Mesothelial cell of epicardium (in vitro differentiated cells): Measurements from ENCODE around the gene TCL1B. TPM values are rescaled to one million over a fixed set of nuclear protein-coding genes. Genes with fewer than 3 reads are reported as not detected.
"Not testable (repeated sequence)": the region's sequence is repeated elsewhere in the genome, so short reads cannot be mapped to it uniquely, and the experiment has no call there.

ENCODE experiments used
- DNase-seq, 2 experiments: peaks; one replicate each; pipeline ENCODE4 v3.0.0; 2021; ENCODE audit warnings: low spot score in 2 of 2; ENCODE audit not compliant: unreplicated experiment in 2 of 2
- H3K27ac Mint-ChIP-seq: 2 replicates; pipeline ENCODE4 v1.8.0; 2021; ENCODE audit warnings: mixed read lengths
- H3K27me3 Mint-ChIP-seq: 2 replicates; pipeline ENCODE4 v1.8.0; 2021; ENCODE audit warnings: low read depth, mixed read lengths
- H3K36me3 Mint-ChIP-seq: 2 replicates; pipeline ENCODE4 v1.8.0; 2021; ENCODE audit warnings: mixed read lengths
- H3K4me1 Mint-ChIP-seq: 2 replicates; pipeline ENCODE4 v1.8.0; 2021; ENCODE audit warnings: mixed read lengths
- H3K4me3 Mint-ChIP-seq: 2 replicates; pipeline ENCODE4 v1.8.0; 2021; ENCODE audit warnings: mild to moderate bottlenecking, moderate library complexity, mixed read lengths
- H3K9me3 Mint-ChIP-seq: 2 replicates; pipeline ENCODE4 v1.8.0; 2021; ENCODE audit warnings: mixed read lengths
- total RNA-seq: library from RNA; stranded (reverse); gene quantifications from 3 replicates; pipeline ENCODE4 v1.2.1, GENCODE V29; 2021
- TF ChIP-seq, protein P1 (sequence below): fragments of 200-600 bp; sonication (generic); IDR thresholded peaks from one replicate; pipeline ENCODE4 v1.5.0; 2021; ENCODE audit warnings: antibody characterized with exemption; ENCODE audit not compliant: unreplicated experiment

The TCL1B gene
- total RNA-seq, 1 donor from 2014 or later: not detected

DNA sequence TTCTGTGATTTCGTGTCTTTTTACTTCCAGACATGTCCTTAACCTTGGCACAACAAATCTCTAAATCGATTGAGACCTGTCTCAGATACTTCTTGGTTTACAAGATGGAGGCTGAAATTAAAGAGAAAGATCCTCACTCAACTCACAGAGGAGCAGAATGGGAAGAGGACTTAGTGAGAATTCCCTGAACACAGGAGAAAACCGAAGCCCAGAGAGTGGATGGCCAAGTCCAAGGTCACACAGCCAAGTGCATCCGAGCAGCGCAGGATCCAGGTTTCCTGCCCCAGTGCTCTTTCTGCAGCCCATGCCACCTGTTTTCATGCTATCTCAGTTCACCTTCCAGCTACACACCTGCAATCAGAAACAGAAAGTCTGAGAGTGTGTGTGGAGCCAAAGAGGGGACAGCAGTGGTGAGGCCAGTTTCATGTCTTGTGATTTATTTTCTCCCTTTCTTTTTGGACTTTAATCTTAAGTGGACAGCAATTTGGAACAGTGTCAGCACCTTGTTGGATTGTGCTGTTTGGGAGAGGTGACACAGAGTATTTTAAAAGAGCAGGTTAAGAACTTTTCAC lies 22.9 kb upstream of the TCL1B start:
- H3K4me3 Mint-ChIP-seq: no peak overlapping the region
- peaks cover 35% of the 10 kb centered on the region for H3K27me3 Mint-ChIP-seq
- TF ChIP-seq, protein P1, sequence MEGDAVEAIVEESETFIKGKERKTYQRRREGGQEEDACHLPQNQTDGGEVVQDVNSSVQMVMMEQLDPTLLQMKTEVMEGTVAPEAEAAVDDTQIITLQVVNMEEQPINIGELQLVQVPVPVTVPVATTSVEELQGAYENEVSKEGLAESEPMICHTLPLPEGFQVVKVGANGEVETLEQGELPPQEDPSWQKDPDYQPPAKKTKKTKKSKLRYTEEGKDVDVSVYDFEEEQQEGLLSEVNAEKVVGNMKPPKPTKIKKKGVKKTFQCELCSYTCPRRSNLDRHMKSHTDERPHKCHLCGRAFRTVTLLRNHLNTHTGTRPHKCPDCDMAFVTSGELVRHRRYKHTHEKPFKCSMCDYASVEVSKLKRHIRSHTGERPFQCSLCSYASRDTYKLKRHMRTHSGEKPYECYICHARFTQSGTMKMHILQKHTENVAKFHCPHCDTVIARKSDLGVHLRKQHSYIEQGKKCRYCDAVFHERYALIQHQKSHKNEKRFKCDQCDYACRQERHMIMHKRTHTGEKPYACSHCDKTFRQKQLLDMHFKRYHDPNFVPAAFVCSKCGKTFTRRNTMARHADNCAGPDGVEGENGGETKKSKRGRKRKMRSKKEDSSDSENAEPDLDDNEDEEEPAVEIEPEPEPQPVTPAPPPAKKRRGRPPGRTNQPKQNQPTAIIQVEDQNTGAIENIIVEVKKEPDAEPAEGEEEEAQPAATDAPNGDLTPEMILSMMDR: no peak
- no peaks in the 10 kb centered on the region for H3K36me3 Mint-ChIP-seq
- H3K4me1 Mint-ChIP-seq: peaks cover 18% of the 10 kb centered on the region
- H3K27ac Mint-ChIP-seq: no peak overlapping the region
- H3K9me3 Mint-ChIP-seq: no peaks in the 10 kb centered on the region
- no peak for DNase-seq

- DNase-seq: no peak
- Mint-ChIP-seq H3K9me3 (no peaks in the 10 kb centered on the region), H3K4me3 (no peak overlapping the region), H3K27ac (no peak overlapping the region), H3K27me3 (peaks cover 28% of the 10 kb centered on the region), H3K36me3 (no peaks in the 10 kb centered on the region), H3K4me1 (peaks cover 18% of the 10 kb centered on the region)
- TF ChIP-seq, protein P1: no peak
These were observed 22.2 kb upstream of the TCL1B start for GRCh38 chr14:95664066-95664465.

- TF ChIP-seq, protein P1: no peak
- H3K36me3 Mint-ChIP-seq: no peaks in the 10 kb centered on the region
- peaks cover 18% of the 10 kb centered on the region for H3K4me1 Mint-ChIP-seq
- H3K27me3 Mint-ChIP-seq: peaks cover 28% of the 10 kb centered on the region
- no peak overlapping the region for H3K4me3 Mint-ChIP-seq
- H3K9me3 Mint-ChIP-seq: no peaks in the 10 kb centered on the region
- DNase-seq: no peak
- H3K27ac Mint-ChIP-seq: no peak overlapping the region
These were observed 21.7 kb upstream of the TCL1B start for GRCh38 chr14:95664546-95664945.

GRCh38 chr14:95665530-95665929 lies 20.7 kb upstream of the TCL1B start:
- H3K36me3 Mint-ChIP-seq, H3K9me3 Mint-ChIP-seq, H3K27ac Mint-ChIP-seq, DNase-seq, H3K4me3 Mint-ChIP-seq: not testable (repeated sequence)
- Mint-ChIP-seq H3K4me1 (peaks cover 20% of the 10 kb centered on the region), H3K27me3 (peaks cover 20% of the 10 kb centered on the region)

GRCh38 chr14:95666450-95666849 lies 19.8 kb upstream of the TCL1B start:
- Mint-ChIP-seq H3K9me3 (no peaks in the 10 kb centered on the region), H3K27ac (no peak overlapping the region), H3K4me3 (no peak overlapping the region), H3K4me1 (peaks cover 14% of the 10 kb centered on the region), H3K27me3 (peaks cover 15% of the 10 kb centered on the region), H3K36me3 (no peaks in the 10 kb centered on the region)
- no peak for DNase-seq
- TF ChIP-seq, protein P1: no peak

GRCh38 chr14:95667249-95667693 lies 19.0 kb upstream of the TCL1B start:
- H3K4me3 Mint-ChIP-seq: no peak overlapping the region
- H3K36me3 Mint-ChIP-seq: no peaks in the 10 kb centered on the region
- no peak overlapping the region for H3K27ac Mint-ChIP-seq
- H3K4me1 Mint-ChIP-seq: peaks cover 14% of the 10 kb centered on the region
- TF ChIP-seq, protein P1: no peak
- H3K27me3 Mint-ChIP-seq: peaks cover 13% of the 10 kb centered on the region
- no peak for DNase-seq
- no peaks in the 10 kb centered on the region for H3K9me3 Mint-ChIP-seq
